Peyer's patch (tissue), 4 donors: ENCODE measurements around the gene LDLRAD4.

Experiments
- POLR2A ChIP-seq, 2 donors: fragments of 450-650 bp; IDR thresholded peaks; one replicate each; pipeline ENCODE4 v1.5.1; 2017; ENCODE audit warnings: antibody characterized with exemption in 2 of 2, mild to moderate bottlenecking in 2 of 2, moderate library complexity in 2 of 2
- TF ChIP-seq, protein P1 (sequence below), 6 experiments: fragments of 450-650 bp in 4 of 6; fragments of 200-600 bp in 2 of 6; sonication (generic) in 1 of 6; IDR thresholded peaks; one replicate each; pipeline ENCODE4 v1.5.1; 2017 to 2019; ENCODE audit warnings: antibody characterized with exemption in 6 of 6, mild to moderate bottlenecking in 3 of 6, moderate library complexity in 1 of 6

- TF ChIP-seq, protein P1, sequence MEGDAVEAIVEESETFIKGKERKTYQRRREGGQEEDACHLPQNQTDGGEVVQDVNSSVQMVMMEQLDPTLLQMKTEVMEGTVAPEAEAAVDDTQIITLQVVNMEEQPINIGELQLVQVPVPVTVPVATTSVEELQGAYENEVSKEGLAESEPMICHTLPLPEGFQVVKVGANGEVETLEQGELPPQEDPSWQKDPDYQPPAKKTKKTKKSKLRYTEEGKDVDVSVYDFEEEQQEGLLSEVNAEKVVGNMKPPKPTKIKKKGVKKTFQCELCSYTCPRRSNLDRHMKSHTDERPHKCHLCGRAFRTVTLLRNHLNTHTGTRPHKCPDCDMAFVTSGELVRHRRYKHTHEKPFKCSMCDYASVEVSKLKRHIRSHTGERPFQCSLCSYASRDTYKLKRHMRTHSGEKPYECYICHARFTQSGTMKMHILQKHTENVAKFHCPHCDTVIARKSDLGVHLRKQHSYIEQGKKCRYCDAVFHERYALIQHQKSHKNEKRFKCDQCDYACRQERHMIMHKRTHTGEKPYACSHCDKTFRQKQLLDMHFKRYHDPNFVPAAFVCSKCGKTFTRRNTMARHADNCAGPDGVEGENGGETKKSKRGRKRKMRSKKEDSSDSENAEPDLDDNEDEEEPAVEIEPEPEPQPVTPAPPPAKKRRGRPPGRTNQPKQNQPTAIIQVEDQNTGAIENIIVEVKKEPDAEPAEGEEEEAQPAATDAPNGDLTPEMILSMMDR (IDR thresholded peaks at IDR 0.05): no peak
- TF ChIP-seq POLR2A (IDR thresholded peaks at IDR 0.05): no peak
Measured at GRCh38 chr18:13612196-13612997, 393.8 kb downstream of the LDLRAD4 start.
